BJ (cell line): ENCODE measurements around the gene ABCC3. TPM values are rescaled to one million over a fixed set of nuclear protein-coding genes. Genes with fewer than 3 reads are reported as not detected.

Experiments
- CTCF ChIA-PET: fragments of 350-600 bp; formaldehyde crosslinking; extraction: SDS; loops from one replicate; lab custom pipeline; 2021; ENCODE audit warnings: antibody characterized with exemption, inconsistent platforms; lab: Yijun Ruan, JAX
- POLR2A ChIA-PET: fragments of 300-600 bp; sonication (Branson Sonifier 250); formaldehyde crosslinking; extraction: SDS; loops from one replicate; lab custom pipeline; 2021; ENCODE audit warnings: antibody characterized with exemption; lab: Charles Lee
- DNase-seq: peaks from one replicate; pipeline ENCODE4 v3.0.0-alpha.2; 2011; ENCODE audit warnings: low read depth
- H3K27me3 ChIP-seq: 2 replicates; pipeline ENCODE4 v1.6.0; 2011; ENCODE audit warnings: low read length; ENCODE audit not compliant: control insufficient read depth, insufficient read depth
- H3K36me3 ChIP-seq: 2 replicates; pipeline ENCODE4 v1.5.1; 2011; ENCODE audit warnings: low read length; ENCODE audit not compliant: control insufficient read depth, insufficient read depth
- H3K4me3 ChIP-seq: 2 replicates; pipeline ENCODE4 v1.5.1; 2011; ENCODE audit warnings: low read depth, mild to moderate bottlenecking, control low read depth, low read length
- polyA plus RNA-seq: library from polyadenylated mRNA; depleted of rRNA; stranded (reverse); fragments of >200 nt; gene quantifications from 2 replicates; pipeline ENCODE4 v1.2.3, GENCODE V29; 2011
- TF ChIP-seq, protein P1 (sequence below): IDR thresholded peaks from 2 replicates; pipeline ENCODE4 v1.5.1; 2011; ENCODE audit warnings: low read depth, mild to moderate bottlenecking, control low read depth, inconsistent platforms, low read length, moderate library complexity; ENCODE audit not compliant: insufficient read depth

The ABCC3 gene
- polyA plus RNA-seq, 1 experiment: 56.4 TPM

DNA sequence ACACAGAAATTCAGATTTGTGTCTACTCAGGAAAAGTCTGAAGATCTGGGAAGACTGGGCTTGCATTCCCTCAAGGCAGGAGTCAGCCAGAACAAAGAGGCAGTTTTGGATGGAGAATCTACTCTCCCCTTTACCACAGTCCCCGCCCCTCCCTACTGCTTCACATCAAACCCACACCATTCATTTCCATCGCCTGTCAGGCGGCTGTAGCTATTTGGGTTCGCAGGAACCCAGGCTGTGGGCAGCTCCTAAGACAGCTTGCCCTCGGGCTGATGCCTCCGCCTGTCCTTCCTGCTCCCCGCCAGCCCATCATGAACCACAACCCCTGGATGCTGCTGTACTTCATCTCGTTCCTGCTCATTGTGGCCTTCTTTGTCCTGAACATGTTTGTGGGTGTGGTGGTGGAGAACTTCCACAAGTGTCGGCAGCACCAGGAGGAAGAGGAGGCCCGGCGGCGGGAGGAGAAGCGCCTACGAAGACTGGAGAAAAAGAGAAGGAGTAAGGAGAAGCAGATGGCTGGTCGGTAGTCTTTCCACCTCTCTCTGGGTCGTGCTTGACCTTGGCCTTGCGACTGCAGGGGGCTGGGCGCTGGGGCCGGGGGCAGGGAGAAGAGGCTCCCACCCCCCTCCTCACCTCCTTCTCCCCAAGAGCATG lies 27.0 kb upstream of the ABCC3 start:
- ChIA-PET CTCF (no interaction called here), POLR2A (interaction anchor here (0.6 kb wide), 1 partner anchor 20 kb away, joined by 3 read pairs; no protein-coding TSS in a partner anchor)
- Histone ChIP-seq H3K27me3 (peaks cover 14% of the 10 kb centered on the region), H3K4me3 (no peak overlapping the region), H3K36me3 (no peaks in the 10 kb centered on the region)
- no peak for DNase-seq
- TF ChIP-seq, protein P1, sequence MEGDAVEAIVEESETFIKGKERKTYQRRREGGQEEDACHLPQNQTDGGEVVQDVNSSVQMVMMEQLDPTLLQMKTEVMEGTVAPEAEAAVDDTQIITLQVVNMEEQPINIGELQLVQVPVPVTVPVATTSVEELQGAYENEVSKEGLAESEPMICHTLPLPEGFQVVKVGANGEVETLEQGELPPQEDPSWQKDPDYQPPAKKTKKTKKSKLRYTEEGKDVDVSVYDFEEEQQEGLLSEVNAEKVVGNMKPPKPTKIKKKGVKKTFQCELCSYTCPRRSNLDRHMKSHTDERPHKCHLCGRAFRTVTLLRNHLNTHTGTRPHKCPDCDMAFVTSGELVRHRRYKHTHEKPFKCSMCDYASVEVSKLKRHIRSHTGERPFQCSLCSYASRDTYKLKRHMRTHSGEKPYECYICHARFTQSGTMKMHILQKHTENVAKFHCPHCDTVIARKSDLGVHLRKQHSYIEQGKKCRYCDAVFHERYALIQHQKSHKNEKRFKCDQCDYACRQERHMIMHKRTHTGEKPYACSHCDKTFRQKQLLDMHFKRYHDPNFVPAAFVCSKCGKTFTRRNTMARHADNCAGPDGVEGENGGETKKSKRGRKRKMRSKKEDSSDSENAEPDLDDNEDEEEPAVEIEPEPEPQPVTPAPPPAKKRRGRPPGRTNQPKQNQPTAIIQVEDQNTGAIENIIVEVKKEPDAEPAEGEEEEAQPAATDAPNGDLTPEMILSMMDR: no peak

DNA sequence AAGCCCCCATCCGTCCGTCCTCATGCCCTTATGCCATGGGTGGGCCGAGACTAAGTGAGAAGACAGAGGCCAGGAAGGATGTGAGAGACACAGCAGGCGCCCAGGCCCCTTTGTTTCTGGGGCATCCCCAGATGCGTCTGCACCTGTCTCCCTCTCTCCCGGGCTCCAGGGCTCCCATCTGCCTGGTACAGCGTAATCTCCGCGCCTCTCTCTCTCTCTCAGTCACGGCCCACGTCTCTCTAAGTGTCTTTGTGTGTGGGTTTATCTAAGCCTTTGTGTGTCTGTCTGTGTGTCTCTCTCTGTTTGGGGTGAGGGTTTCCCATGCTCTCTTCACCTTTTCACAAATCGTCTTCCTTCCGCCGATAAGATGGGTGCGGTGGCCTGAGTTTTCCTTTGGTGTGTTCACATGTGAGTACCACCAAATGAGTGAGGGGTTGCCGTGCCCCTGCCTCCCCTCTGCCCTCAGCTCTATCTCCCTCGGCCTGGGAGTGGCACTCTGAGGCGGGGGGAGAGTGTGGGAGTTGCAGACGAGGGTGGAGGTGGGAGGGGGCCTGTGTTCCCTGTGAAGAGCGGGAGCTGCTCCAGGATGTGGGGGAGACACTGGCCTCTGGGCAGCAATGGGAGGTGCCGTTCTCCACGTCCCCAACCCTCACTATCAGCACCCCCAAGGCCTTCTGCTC lies 25.8 kb upstream of the ABCC3 start:
- TF ChIP-seq, protein P1: no peak
- no peaks in the 10 kb centered on the region for H3K36me3 ChIP-seq
- POLR2A ChIA-PET: no interaction called here
- no peak overlapping the region for H3K4me3 ChIP-seq
- H3K27me3 ChIP-seq: peaks cover 11% of the 10 kb centered on the region
- DNase-seq: no peak
- CTCF ChIA-PET: interaction anchor here (1.6 kb wide), 1 partner anchor 18 kb away, joined by 8 read pairs; no protein-coding TSS in a partner anchor

DNA sequence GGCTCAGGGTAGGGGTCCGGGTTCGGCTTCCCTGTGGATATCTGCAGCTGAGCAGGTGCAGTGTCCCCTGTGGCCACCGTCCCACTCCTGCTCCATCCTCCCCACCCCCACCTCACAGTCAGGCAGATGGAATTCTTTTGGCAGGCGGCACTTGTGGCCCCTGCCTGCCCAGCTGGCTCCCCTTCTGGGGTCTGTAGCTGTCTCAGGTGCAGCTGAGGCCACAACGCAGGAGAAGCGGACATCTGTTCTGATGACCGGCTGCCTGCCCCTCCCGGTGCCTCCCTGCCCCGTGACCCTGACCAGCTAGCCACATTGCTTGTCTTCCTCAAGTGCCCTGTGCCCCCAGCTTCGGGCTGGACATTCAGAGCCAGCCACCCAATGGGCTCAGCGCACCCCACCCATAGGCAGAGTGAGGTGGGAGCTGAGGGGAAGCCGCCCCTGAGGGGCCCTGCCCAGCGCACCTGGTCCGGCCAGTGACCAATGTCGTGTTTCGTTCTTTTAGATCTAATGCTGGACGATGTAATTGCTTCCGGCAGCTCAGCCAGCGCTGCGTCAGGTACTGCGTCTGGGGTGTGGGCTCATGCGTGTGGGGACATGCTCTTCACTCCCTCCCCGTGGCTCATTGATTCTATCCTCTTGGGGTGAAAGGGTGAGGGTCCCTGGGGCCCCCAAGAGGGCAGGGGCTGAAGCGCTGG lies 25.2 kb upstream of the ABCC3 start:
- no peak for DNase-seq
- H3K27me3 ChIP-seq: peaks cover 11% of the 10 kb centered on the region
- no peaks in the 10 kb centered on the region for H3K36me3 ChIP-seq
- ChIA-PET CTCF (interaction anchor here (1.3 to 1.6 kb wide), 4 partner anchors 11 to 21 kb away, joined by 3 to 8 read pairs (median 4); no protein-coding TSS in a partner anchor), POLR2A (no interaction called here)
- H3K4me3 ChIP-seq: no peak overlapping the region
- TF ChIP-seq, protein P1: no peak

DNA sequence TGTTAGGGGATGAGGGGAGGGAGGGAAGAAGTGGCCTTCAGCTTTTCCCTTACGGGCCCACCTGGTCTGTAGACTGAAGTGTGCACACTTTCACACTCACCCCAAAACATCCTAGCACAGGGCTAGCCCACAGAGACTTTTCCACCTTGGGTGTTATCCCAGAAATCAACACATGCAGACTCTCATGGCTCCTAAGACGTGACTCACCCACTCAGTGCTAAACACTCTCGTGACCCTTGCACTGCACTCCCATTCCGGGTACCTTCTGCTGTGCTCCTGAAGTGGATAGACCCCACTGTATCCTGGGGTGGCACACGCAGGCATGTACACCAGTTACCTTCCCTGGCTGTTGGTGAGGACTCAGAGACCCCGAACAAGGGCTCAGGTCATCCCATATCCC lies 23.0 kb upstream of the ABCC3 start:
- CTCF ChIA-PET: no interaction called here

More for the DNA sequence above, 23.0 kb upstream of the ABCC3 start:
- DNase-seq: no peak
- Histone ChIP-seq H3K27me3 (peaks cover 7% of the 10 kb centered on the region; the same call in 1 of the 2 replicates), H3K36me3 (no peaks in the 10 kb centered on the region), H3K4me3 (no peak overlapping the region)
- POLR2A ChIA-PET: no interaction called here
- TF ChIP-seq, protein P1: no peak
